ENCODE measurements around the gene FADS2.

FADS2 gene

GRCh38 chr11:61834278-61835048 is 6.4 kb downstream of the FADS2 start:
- no peak for TF ChIP-seq CTCF (IDR thresholded peaks at IDR 0.05; ENCODE audit: low read depth, low read length)
- DNase-seq (ENCODE audit: extremely low read depth, low read depth) = no peak

- no peak for DNase-seq (ENCODE audit: extremely low read depth, low read depth)
- no peak for TF ChIP-seq CTCF (IDR thresholded peaks at IDR 0.05; ENCODE audit: low read depth, low read length)
Observed at GRCh38 chr11:61836193-61836592, 8.1 kb downstream of the FADS2 start.

GRCh38 chr11:61837411-61838005 is 9.4 kb downstream of the FADS2 start:
- TF ChIP-seq CTCF (IDR thresholded peaks at IDR 0.05; ENCODE audit: low read depth, low read length) = no peak
- no peak for DNase-seq (ENCODE audit: extremely low read depth, low read depth)

- DNase-seq (ENCODE audit: extremely low read depth, low read depth) = no peak
- no peak for TF ChIP-seq CTCF (IDR thresholded peaks at IDR 0.05; ENCODE audit: low read depth, low read length)
Observed at GRCh38 chr11:61838501-61838900, 10.4 kb downstream of the FADS2 start.

GRCh38 chr11:61838921-61839320 is 10.8 kb downstream of the FADS2 start:
- no peak for TF ChIP-seq CTCF (IDR thresholded peaks at IDR 0.05; ENCODE audit: low read depth, low read length)
- no peak for DNase-seq (ENCODE audit: extremely low read depth, low read depth)

- TF ChIP-seq CTCF (IDR thresholded peaks at IDR 0.05; ENCODE audit: low read depth, low read length) = no peak
- DNase-seq (ENCODE audit: extremely low read depth, low read depth) = no peak
Observed at GRCh38 chr11:61839742-61840141, 11.6 kb downstream of the FADS2 start.

GRCh38 chr11:61840371-61840770 is 12.3 kb downstream of the FADS2 start:
- no peak for DNase-seq (ENCODE audit: extremely low read depth, low read depth)
- no peak for TF ChIP-seq CTCF (IDR thresholded peaks at IDR 0.05; ENCODE audit: low read depth, low read length)

Measured in AG09319 (cell line).